Stomach smooth muscle (tissue), 2 donors: Measurements from ENCODE around the gene VEGFA.

Source experiments
- H3K27ac ChIP-seq: one replicate; pipeline ENCODE4 v1.7.0; 2013; ENCODE audit warnings: mild to moderate bottlenecking, low read length, inconsistent platforms
- H3K27me3 ChIP-seq, 2 donors: one replicate each; pipeline ENCODE4 v1.7.0; 2013; ENCODE audit warnings: low read length in 2 of 2; ENCODE audit not compliant: insufficient read depth in 2 of 2, control insufficient read depth in 1 of 2
- H3K36me3 ChIP-seq, 2 donors: one replicate each; pipeline ENCODE4 v1.7.0; 2013; ENCODE audit warnings: low read length in 2 of 2; ENCODE audit not compliant: control insufficient read depth in 2 of 2, insufficient read depth in 2 of 2
- H3K4me1 ChIP-seq: one replicate; pipeline ENCODE4 v1.7.0; 2013; ENCODE audit warnings: low read length; ENCODE audit not compliant: control insufficient read depth, insufficient read depth
- H3K4me3 ChIP-seq, 2 donors: one replicate each; pipeline ENCODE4 v1.7.0; 2013; ENCODE audit warnings: low read length in 2 of 2
- H3K9ac ChIP-seq, 2 donors: one replicate each; pipeline ENCODE4 v1.7.0; 2013; ENCODE audit warnings: low read length in 2 of 2, mild to moderate bottlenecking in 1 of 2
- H3K9me3 ChIP-seq, 2 donors: one replicate each; pipeline ENCODE4 v1.7.0; 2013; ENCODE audit warnings: low read length in 2 of 2; ENCODE audit not compliant: control insufficient read depth in 2 of 2
- donor health status: healthy.
- donor health status: Pancreatic carcinoma.

VEGFA gene

GRCh38 chr6:43768983-43769525 lies 957 bp upstream of the VEGFA start:
- Histone ChIP-seq H3K9ac (no peak overlapping the region), H3K4me1 (peaks cover 36% of the 10 kb centered on the region), H3K27ac (peak overlapping the region; percentile 93), H3K36me3 (no peaks in the 10 kb centered on the region), H3K4me3 (no peak overlapping the region), H3K9me3 (no peaks in the 10 kb centered on the region), H3K27me3 (no peaks in the 10 kb centered on the region)

- Histone ChIP-seq H3K4me3 (peak overlapping the region; percentile 68 to 93), H3K4me1 (peaks cover 51% of the 10 kb centered on the region), H3K27me3 (no peaks in the 10 kb centered on the region), H3K36me3 (no peaks in the 10 kb centered on the region), H3K9me3 (no peaks in the 10 kb centered on the region), H3K27ac (peak overlapping the region; percentile 93), H3K9ac (peak overlapping the region; percentile 80 to 100)
Observed at GRCh38 chr6:43770372-43771209, 580 bp downstream of the VEGFA start.

GRCh38 chr6:43771210-43771857 lies 1.3 kb downstream of the VEGFA start:
- peak overlapping the region; percentile 80 to 100 for H3K9ac ChIP-seq
- H3K36me3 ChIP-seq = no peaks in the 10 kb centered on the region
- H3K27ac ChIP-seq = peak overlapping the region; percentile 93
- no peaks in the 10 kb centered on the region for H3K27me3 ChIP-seq
- no peaks in the 10 kb centered on the region for H3K9me3 ChIP-seq
- H3K4me1 ChIP-seq = peaks cover 53% of the 10 kb centered on the region
- H3K4me3 ChIP-seq = peak overlapping the region; percentile 68 to 93

- peak overlapping the region; percentile 68 to 93 for H3K4me3 ChIP-seq
- H3K36me3 ChIP-seq = peaks cover 3% of the 10 kb centered on the region in 2 donors
- H3K27ac ChIP-seq = peak overlapping the region; percentile 93
- H3K27me3 ChIP-seq = no peaks in the 10 kb centered on the region
- H3K4me1 ChIP-seq = peaks cover 53% of the 10 kb centered on the region
- H3K9me3 ChIP-seq = no peaks in the 10 kb centered on the region
- H3K9ac ChIP-seq = peak overlapping the region; percentile 91 to 100
Observed at GRCh38 chr6:43771858-43772680, 2.1 kb downstream of the VEGFA start.

GRCh38 chr6:43772681-43773049 lies 2.7 kb downstream of the VEGFA start:
- peaks cover 53% of the 10 kb centered on the region for H3K4me1 ChIP-seq
- H3K36me3 ChIP-seq = peaks cover 8 to 9% of the 10 kb centered on the region in 2 donors
- no peaks in the 10 kb centered on the region for H3K27me3 ChIP-seq
- peak overlapping the region; percentile 93 for H3K27ac ChIP-seq
- no peaks in the 10 kb centered on the region for H3K9me3 ChIP-seq
- H3K9ac ChIP-seq = peak overlapping the region; percentile 91 to 100
- peak overlapping the region; percentile 68 to 93 for H3K4me3 ChIP-seq

- no peaks in the 10 kb centered on the region for H3K27me3 ChIP-seq
- H3K36me3 ChIP-seq = peaks cover 15% of the 10 kb centered on the region in 2 donors
- H3K9ac ChIP-seq = peak overlapping the region; percentile 91 to 100
- H3K9me3 ChIP-seq = no peaks in the 10 kb centered on the region
- H3K4me1 ChIP-seq = peaks cover 53% of the 10 kb centered on the region
- peak overlapping the region; percentile 93 for H3K27ac ChIP-seq
- peak overlapping the region; percentile 68 to 93 for H3K4me3 ChIP-seq
Observed at GRCh38 chr6:43773050-43773979, 3.3 kb downstream of the VEGFA start.

DNA sequence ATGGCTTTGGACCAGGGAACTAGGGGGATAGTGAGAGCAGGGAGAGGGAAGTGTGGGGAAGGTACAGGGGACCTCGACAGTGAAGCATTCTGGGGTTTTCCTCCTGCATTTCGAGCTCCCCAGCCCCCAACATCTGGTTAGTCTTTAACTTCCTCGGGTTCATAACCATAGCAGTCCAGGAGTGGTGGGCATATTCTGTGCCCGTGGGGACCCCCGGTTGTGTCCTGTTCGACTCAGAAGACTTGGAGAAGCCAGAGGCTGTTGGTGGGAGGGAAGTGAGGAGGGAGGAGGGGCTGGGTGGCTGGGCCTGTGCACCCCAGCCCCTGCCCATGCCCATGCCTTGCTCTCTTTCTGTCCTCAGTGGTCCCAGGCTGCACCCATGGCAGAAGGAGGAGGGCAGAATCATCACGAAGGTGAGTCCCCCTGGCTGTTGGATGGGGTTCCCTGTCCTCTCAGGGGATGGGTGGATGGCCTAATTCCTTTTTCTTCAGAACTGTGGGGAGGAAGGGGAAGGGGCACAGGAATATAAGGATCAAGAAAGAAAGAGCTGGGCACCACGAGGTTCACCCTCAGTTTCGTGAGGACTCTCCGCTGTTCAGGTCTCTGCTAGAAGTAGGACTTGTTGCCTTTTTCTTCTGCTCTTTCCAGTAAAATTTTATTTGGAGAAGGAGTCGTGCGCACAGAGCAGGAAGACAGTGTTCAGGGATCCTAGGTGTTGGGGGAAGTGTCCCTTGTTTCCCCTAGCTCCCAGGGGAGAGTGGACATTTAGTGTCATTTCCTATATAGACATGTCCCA lies 4.2 kb downstream of the VEGFA start:
- Histone ChIP-seq H3K9me3 (no peaks in the 10 kb centered on the region), H3K4me3 (peak overlapping the region; percentile 68 to 93), H3K9ac (peak overlapping the region; percentile 13 to 100), H3K4me1 (peaks cover 51% of the 10 kb centered on the region), H3K27ac (peak overlapping the region; percentile 41), H3K36me3 (peaks cover 24% of the 10 kb centered on the region in 2 donors), H3K27me3 (no peaks in the 10 kb centered on the region)

DNA sequence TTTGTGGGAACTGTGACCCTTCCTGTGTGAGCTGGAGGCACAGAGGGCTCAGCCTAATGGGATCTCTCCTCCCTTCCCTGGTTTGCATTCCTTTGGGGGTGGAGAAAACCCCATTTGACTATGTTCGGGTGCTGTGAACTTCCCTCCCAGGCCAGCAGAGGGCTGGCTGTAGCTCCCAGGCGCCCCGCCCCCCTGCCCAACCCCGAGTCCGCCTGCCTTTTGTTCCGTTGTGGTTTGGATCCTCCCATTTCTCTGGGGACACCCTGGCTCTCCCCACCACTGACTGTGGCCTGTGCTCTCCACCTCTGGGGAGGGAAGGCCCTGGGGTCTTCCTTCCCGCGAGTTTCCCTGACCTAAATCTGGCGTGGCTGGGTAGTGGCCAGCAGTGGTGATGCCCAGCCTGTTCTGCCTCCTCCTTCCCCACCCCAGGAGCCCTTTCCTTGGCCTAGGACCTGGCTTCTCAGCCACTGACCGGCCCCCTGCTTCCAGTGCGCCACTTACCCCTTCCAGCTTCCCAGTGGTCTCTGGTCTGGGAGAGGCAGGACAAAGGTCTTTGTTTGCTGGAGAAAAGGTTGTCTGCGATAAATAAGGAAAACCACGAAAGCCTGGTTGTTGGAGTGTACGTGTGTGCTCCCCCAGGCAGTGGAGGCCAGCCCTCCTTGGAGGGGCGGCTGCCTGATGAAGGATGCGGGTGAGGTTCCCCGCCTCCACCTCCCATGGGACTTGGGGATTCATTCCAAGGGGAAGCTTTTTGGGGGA lies 4.9 kb downstream of the VEGFA start:
- Histone ChIP-seq H3K4me1 (peaks cover 46% of the 10 kb centered on the region), H3K27me3 (no peaks in the 10 kb centered on the region), H3K9ac (peak overlapping the region; percentile 39 to 42), H3K36me3 (peaks cover 29 to 30% of the 10 kb centered on the region in 2 donors), H3K4me3 (peak overlapping the region; percentile 51 to 93), H3K9me3 (no peaks in the 10 kb centered on the region), H3K27ac (peak overlapping the region; percentile 41)

- Histone ChIP-seq H3K27me3 (no peaks in the 10 kb centered on the region), H3K36me3 (peaks cover 31 to 34% of the 10 kb centered on the region in 2 donors), H3K27ac (no peak overlapping the region), H3K9ac (peak overlapping the region; percentile 39 to 42), H3K9me3 (no peaks in the 10 kb centered on the region), H3K4me1 (peaks cover 45% of the 10 kb centered on the region), H3K4me3 (no peak overlapping the region)
Observed at GRCh38 chr6:43775535-43775885, 5.5 kb downstream of the VEGFA start.
